Ishikawa (cell line): ENCODE data around the gene TDO2.

Experiments
- CEBPB ChIP-seq: IDR thresholded peaks from 2 replicates; pipeline ENCODE4 v1.6.1; 2012
- CREB1 ChIP-seq: IDR thresholded peaks from 2 replicates; pipeline ENCODE4 v1.6.1; 2012; ENCODE audit warnings: low read depth
- EGR1 ChIP-seq: IDR thresholded peaks from 2 replicates; pipeline ENCODE4 v1.6.1; 2012
- EP300 ChIP-seq: IDR thresholded peaks from 2 replicates; pipeline ENCODE4 v1.6.1; 2012; ENCODE audit warnings: borderline replicate concordance
- FOXM1 ChIP-seq: IDR thresholded peaks from 2 replicates; pipeline ENCODE4 v1.6.1; 2012; ENCODE audit warnings: low read depth, borderline replicate concordance
- NFIC ChIP-seq: IDR thresholded peaks from 2 replicates; pipeline ENCODE4 v1.6.1; 2012
- RAD21 ChIP-seq: IDR thresholded peaks from 2 replicates; pipeline ENCODE4 v1.6.1; 2012; ENCODE audit warnings: low read depth
- TAF1 ChIP-seq: IDR thresholded peaks from 2 replicates; pipeline ENCODE4 v1.6.1; 2012; ENCODE audit warnings: low read depth, mild to moderate bottlenecking
- TCF12 ChIP-seq: IDR thresholded peaks from 2 replicates; pipeline ENCODE4 v1.6.1; 2012; ENCODE audit warnings: low read depth
- TEAD4 ChIP-seq: IDR thresholded peaks from 2 replicates; pipeline ENCODE4 v1.6.1; 2012
- YY1 ChIP-seq: IDR thresholded peaks from 2 replicates; pipeline ENCODE4 v1.6.1; 2012; ENCODE audit warnings: low read depth
- ZBTB7A ChIP-seq: IDR thresholded peaks from 2 replicates; pipeline ENCODE4 v1.6.1; 2012; ENCODE audit warnings: low read depth
- TF ChIP-seq, protein P1 (sequence below): IDR thresholded peaks from 2 replicates; pipeline ENCODE4 v1.6.1; 2012; ENCODE audit warnings: low read depth, mild to moderate bottlenecking
- TF ChIP-seq, protein P2 (sequence below): IDR thresholded peaks from 2 replicates; pipeline ENCODE4 v1.6.1; 2012
- TF ChIP-seq, protein P3 (sequence below): IDR thresholded peaks from 2 replicates; pipeline ENCODE4 v1.6.1; 2012

The TDO2 gene

DNA sequence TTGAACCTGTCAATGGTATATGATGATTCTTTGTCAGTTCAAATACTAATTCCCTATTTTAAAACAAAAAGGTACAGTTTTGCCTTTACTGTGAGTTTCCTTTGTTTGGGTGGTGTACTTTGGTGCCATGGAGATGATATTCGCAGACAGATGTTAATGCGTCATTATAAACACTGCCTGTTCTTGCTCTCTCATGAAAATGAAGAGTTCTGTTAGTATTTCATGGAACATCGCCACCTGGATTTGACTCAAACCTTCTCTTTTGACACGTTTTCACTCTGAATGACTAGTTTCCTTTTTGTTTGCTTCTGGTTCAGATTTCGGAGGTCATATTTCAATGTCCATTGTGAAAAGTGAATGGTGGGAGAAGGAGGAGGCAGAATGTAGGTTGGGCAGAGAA, 57.0 kb downstream of the TDO2 start:
- TF ChIP-seq, protein P1, sequence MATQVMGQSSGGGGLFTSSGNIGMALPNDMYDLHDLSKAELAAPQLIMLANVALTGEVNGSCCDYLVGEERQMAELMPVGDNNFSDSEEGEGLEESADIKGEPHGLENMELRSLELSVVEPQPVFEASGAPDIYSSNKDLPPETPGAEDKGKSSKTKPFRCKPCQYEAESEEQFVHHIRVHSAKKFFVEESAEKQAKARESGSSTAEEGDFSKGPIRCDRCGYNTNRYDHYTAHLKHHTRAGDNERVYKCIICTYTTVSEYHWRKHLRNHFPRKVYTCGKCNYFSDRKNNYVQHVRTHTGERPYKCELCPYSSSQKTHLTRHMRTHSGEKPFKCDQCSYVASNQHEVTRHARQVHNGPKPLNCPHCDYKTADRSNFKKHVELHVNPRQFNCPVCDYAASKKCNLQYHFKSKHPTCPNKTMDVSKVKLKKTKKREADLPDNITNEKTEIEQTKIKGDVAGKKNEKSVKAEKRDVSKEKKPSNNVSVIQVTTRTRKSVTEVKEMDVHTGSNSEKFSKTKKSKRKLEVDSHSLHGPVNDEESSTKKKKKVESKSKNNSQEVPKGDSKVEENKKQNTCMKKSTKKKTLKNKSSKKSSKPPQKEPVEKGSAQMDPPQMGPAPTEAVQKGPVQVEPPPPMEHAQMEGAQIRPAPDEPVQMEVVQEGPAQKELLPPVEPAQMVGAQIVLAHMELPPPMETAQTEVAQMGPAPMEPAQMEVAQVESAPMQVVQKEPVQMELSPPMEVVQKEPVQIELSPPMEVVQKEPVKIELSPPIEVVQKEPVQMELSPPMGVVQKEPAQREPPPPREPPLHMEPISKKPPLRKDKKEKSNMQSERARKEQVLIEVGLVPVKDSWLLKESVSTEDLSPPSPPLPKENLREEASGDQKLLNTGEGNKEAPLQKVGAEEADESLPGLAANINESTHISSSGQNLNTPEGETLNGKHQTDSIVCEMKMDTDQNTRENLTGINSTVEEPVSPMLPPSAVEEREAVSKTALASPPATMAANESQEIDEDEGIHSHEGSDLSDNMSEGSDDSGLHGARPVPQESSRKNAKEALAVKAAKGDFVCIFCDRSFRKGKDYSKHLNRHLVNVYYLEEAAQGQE: no peak

DNA sequence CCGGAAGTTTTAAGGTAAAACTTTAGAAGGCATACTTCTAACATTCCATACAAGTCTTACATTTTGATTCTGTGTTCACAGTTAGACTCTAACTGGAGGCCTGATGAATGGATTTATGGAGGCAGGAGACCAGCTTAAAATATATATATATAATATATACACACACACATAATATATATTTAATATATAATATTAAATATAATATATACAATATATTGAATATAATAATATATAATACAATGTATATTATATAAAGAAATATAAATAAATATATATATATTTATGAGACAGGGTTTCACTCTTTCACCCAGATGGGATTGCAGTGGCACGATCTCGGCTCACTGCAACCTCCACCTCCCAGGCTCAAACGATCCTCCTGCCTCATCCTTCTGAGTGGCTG, 58.1 kb downstream of the TDO2 start:
- TF ChIP-seq NFIC (no peak), FOXM1 (no peak), ZBTB7A (no peak)
- TF ChIP-seq, protein P2, sequence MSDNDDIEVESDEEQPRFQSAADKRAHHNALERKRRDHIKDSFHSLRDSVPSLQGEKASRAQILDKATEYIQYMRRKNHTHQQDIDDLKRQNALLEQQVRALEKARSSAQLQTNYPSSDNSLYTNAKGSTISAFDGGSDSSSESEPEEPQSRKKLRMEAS: no peak

DNA sequence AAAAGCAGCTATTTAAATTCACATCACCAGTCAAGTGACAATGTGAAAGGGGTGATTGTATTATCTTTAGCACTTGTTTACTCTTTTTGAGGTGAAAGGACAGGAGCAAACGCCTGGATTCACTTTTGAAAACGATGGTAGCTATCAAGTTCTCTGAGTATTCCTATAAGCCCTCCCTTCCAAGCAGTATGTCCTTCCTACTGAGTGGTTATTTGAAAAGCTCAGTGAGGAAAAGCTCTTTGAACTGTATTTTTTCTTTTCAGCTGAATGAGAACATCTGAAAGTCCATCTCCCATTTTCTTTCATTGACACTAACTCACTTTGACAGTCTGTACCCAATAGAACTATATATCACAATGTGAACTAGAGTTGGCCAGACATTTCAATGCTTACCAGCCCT, 59.3 kb downstream of the TDO2 start:
- TF ChIP-seq, protein P1: no peak
- TF ChIP-seq CEBPB: no peak
- TF ChIP-seq YY1: no peak
- TF ChIP-seq EP300: no peak
- TF ChIP-seq, protein P3, sequence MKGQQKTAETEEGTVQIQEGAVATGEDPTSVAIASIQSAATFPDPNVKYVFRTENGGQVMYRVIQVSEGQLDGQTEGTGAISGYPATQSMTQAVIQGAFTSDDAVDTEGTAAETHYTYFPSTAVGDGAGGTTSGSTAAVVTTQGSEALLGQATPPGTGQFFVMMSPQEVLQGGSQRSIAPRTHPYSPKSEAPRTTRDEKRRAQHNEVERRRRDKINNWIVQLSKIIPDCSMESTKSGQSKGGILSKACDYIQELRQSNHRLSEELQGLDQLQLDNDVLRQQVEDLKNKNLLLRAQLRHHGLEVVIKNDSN: no peak
- TF ChIP-seq TCF12: no peak
- TF ChIP-seq RAD21: no peak
- TF ChIP-seq FOXM1: no peak
- TF ChIP-seq TAF1: no peak
- TF ChIP-seq ZBTB7A: no peak
- no peak for TF ChIP-seq EGR1
- no peak for TF ChIP-seq TEAD4
- no peak for TF ChIP-seq NFIC
- TF ChIP-seq, protein P2: no peak
- TF ChIP-seq CREB1: no peak

DNA sequence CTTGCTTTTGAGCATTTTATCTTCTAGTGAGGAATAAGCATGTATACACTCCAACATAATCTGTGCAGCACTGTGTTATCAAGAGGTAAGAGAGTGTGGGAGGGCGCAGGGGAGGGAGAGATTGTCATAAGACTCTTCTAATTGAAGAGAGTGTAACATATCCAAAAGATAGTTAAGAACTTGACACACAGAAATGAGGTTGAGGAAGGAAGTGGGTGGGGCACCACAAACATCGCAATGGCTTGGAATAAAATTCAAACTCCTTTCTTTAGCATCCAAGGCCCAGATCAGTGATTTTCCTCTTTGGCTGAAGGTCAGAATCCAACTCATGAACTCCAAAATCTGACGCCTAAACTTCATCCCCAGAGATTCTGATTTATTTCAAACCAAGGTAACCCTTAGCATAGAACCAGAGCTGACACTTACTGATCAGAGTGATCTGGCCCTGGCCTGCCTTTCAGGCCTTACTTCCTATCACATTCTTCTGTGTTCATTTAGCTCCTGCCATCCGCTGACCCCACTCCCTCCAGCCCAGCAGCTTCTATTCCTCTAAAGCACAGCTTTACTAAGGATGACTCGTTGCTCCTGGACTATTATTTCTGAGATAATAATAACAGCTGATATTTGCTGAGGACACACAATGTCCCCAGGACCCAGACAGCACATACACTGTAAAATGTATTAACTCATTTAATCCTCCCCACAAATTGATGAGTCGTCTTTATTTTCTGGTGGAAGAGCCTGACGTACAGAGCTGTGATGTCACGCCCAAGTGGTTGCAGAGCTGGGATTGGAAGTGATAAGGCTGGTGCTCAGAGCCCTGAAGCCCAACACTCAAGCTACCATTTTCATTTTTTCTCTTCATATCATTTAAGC, 60.8 kb downstream of the TDO2 start:
- TF ChIP-seq CREB1: no peak
- no peak for TF ChIP-seq CEBPB

DNA sequence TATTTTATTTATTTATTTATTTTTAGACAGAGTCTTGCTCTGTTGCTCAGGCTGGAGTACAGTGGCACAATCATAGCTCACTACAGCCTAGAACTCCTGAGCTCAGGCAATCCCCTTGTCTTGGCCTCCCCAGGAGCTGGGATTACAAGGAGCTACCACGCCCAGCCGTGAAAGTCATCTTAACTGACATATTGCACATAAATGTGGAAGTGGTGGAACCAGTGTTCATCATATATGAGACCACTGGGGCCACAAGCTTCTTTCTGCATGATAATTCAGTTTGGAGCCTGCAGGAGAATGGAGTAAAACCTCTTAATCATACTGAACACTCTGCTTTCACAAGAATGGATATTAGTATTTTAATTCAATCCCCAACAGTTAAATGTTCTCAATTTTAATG, 62.7 kb downstream of the TDO2 start:
- TF ChIP-seq, protein P2: no peak
- TF ChIP-seq, protein P1: no peak
- TF ChIP-seq YY1 (no peak), ZBTB7A (no peak), TAF1 (no peak), TCF12 (no peak), FOXM1 (no peak), CREB1 (no peak), TEAD4 (no peak), RAD21 (no peak), CEBPB (no peak), EP300 (no peak)
- TF ChIP-seq, protein P3: no peak
